HG03095 (cell line): ENCODE data around the gene WDR64.
"Not testable (repeated sequence)": the region's sequence is repeated elsewhere in the genome, so short reads cannot be mapped to it uniquely, and the experiment has no call there.

ENCODE experiments used
- ATAC-seq: cut with Tn5 transposase; IDR thresholded peaks from one replicate; pipeline ENCODE4 v1.9.1; 2021; ENCODE audit warnings: moderate library complexity; ENCODE audit not compliant: unreplicated experiment

WDR64 gene

GRCh38 chr1:241698177-241698576 lies 46.1 kb downstream of the WDR64 start:
- no peak for ATAC-seq

- no peak for ATAC-seq
These were observed 49.6 kb downstream of the WDR64 start for GRCh38 chr1:241701483-241702295.

GRCh38 chr1:241702442-241703373 lies 50.6 kb downstream of the WDR64 start:
- ATAC-seq, result no peak

GRCh38 chr1:241703739-241704138 lies 51.7 kb downstream of the WDR64 start:
- ATAC-seq, result not testable (repeated sequence)

GRCh38 chr1:241706257-241706656 lies 54.2 kb downstream of the WDR64 start:
- no peak for ATAC-seq

GRCh38 chr1:241706967-241707366 lies 54.9 kb downstream of the WDR64 start:
- ATAC-seq, result no peak

GRCh38 chr1:241707442-241707841 lies 55.4 kb downstream of the WDR64 start:
- ATAC-seq, result no peak

GRCh38 chr1:241711326-241711725 lies 59.2 kb downstream of the WDR64 start:
- no peak for ATAC-seq

GRCh38 chr1:241713316-241713715 lies 61.2 kb downstream of the WDR64 start:
- ATAC-seq, result no peak

- no peak for ATAC-seq
These were observed 62.5 kb downstream of the WDR64 start for GRCh38 chr1:241714321-241715218.

- ATAC-seq, result no peak
These were observed 63.4 kb downstream of the WDR64 start for GRCh38 chr1:241715435-241715834.

GRCh38 chr1:241715956-241716355 lies 63.9 kb downstream of the WDR64 start:
- ATAC-seq, result no peak

- no peak for ATAC-seq
These were observed 65.0 kb downstream of the WDR64 start for GRCh38 chr1:241716915-241717656.

GRCh38 chr1:241717975-241718374 lies 65.9 kb downstream of the WDR64 start:
- ATAC-seq, result no peak

GRCh38 chr1:241721011-241721410 lies 68.9 kb downstream of the WDR64 start:
- ATAC-seq, result no peak

- no peak for ATAC-seq
These were observed 70.9 kb downstream of the WDR64 start for GRCh38 chr1:241722947-241723346.

- no peak for ATAC-seq
These were observed 72.8 kb downstream of the WDR64 start for GRCh38 chr1:241724741-241725356.

- ATAC-seq, result no peak
These were observed 78.0 kb downstream of the WDR64 start for GRCh38 chr1:241730031-241730430.

GRCh38 chr1:241733899-241734298 lies 81.8 kb downstream of the WDR64 start:
- ATAC-seq, result no peak

- no peak for ATAC-seq
These were observed 82.5 kb downstream of the WDR64 start for GRCh38 chr1:241734533-241734932.
